Brain microvascular endothelial cell (primary cell): ENCODE data around the gene PCDHGA6.
A peak's percentile ranks its signal among the peaks of the same experiment; 100 is the strongest.
"Not testable (repeated sequence)": the region's sequence is repeated elsewhere in the genome, so short reads cannot be mapped to it uniquely, and the experiment has no call there.

Source experiments
- DNase-seq: peaks from one replicate; pipeline ENCODE4 v3.0.0-alpha.2; 2020
- H3K27ac ChIP-seq: fragments of 250-450 bp; sonication (Bioruptor Pico); 2 replicates; pipeline ENCODE4 v1.5.1; 2020; ENCODE audit warnings: mild to moderate bottlenecking, moderate library complexity
- H3K27me3 ChIP-seq: fragments of 250-450 bp; sonication (Bioruptor Pico); replicated peaks from 2 replicates; pipeline ENCODE4 v1.5.1; 2020; ENCODE audit warnings: mild to moderate bottlenecking
- H3K36me3 ChIP-seq: fragments of 250-450 bp; sonication (Bioruptor Pico); replicated peaks from 2 replicates; pipeline ENCODE4 v1.5.1; 2020; ENCODE audit warnings: mild to moderate bottlenecking
- H3K4me3 ChIP-seq: 2 replicates; pipeline ENCODE4 v1.5.1; 2011; ENCODE audit warnings: low read depth, mild to moderate bottlenecking, control low read depth, low read length, moderate library complexity
- CTCF ChIP-seq: IDR thresholded peaks from 2 replicates; pipeline ENCODE4 v1.5.1; 2011; ENCODE audit warnings: low read depth, mild to moderate bottlenecking, moderate library complexity, low read length, control low read depth, inconsistent platforms; ENCODE audit errors: missing control alignments
- in situ Hi-C: cut with HindIII; loops from 2 replicates; pipeline ENCODE4 v1.10.0; 2017; ENCODE audit warnings: low sequenced_read_pairs, low pct_ligation_motif_present

PCDHGA6 gene

GRCh38 chr5:141409598-141410306, 36.1 kb downstream of the PCDHGA6 start:
- no peak for DNase-seq
- H3K27me3 ChIP-seq: no peaks in the 10 kb centered on the region
- no peak overlapping the region for H3K27ac ChIP-seq
- no peak for TF ChIP-seq CTCF
- in situ Hi-C loops: loop anchor here (25.0 kb wide), 1 partner anchor 103 kb away; no protein-coding TSS in a partner anchor
- no peaks in the 10 kb centered on the region for H3K36me3 ChIP-seq
- H3K4me3 ChIP-seq: no peak overlapping the region

- H3K4me3 ChIP-seq: no peak overlapping the region
- in situ Hi-C loops: loop anchor here (25.0 kb wide), 1 partner anchor 101 kb away; no protein-coding TSS in a partner anchor
- TF ChIP-seq CTCF: no peak
- H3K27me3 ChIP-seq: no peaks in the 10 kb centered on the region
- H3K36me3 ChIP-seq: no peaks in the 10 kb centered on the region
- H3K27ac ChIP-seq: no peak overlapping the region
- DNase-seq: no peak
Observed at GRCh38 chr5:141411575-141411974, 37.9 kb downstream of the PCDHGA6 start.

- peak; percentile 79 for TF ChIP-seq CTCF
- in situ Hi-C loops: loop anchor here (25.0 kb wide), 1 partner anchor 99 kb away; no protein-coding TSS in a partner anchor
- Histone ChIP-seq H3K27ac (no peak within 1 kb of the TSS), H3K36me3 (no peaks in the 10 kb centered on the region), H3K4me3 (peak within 1 kb of the TSS; percentile 55), H3K27me3 (no peaks in the 10 kb centered on the region)
- DNase-seq: peak; percentile 66
Observed at GRCh38 chr5:141412854-141413539, 39.3 kb downstream of the PCDHGA6 start, which contains the start of gene PCDHGA10. Gene PCDHGA10, plus strand, starts transcription at chr5:141412987. Its CDS starts 189 bp downstream, at chr5:141413176.

GRCh38 chr5:141413540-141414069, 39.9 kb downstream of the PCDHGA6 start:
- H3K36me3 ChIP-seq: no peaks in the 10 kb centered on the region
- H3K27me3 ChIP-seq: no peaks in the 10 kb centered on the region
- no peak overlapping the region for H3K27ac ChIP-seq
- in situ Hi-C loops: loop anchor here (25.0 kb wide), 1 partner anchor 99 kb away; no protein-coding TSS in a partner anchor
- peak overlapping the region; percentile 55 for H3K4me3 ChIP-seq
- no peak for TF ChIP-seq CTCF
- no peak for DNase-seq

GRCh38 chr5:141414548-141415274, 41.0 kb downstream of the PCDHGA6 start:
- H3K36me3 ChIP-seq, H3K27me3 ChIP-seq, DNase-seq, H3K4me3 ChIP-seq, H3K27ac ChIP-seq: not testable (repeated sequence)
- in situ Hi-C loops: loop anchor here (25.0 kb wide), 1 partner anchor 98 kb away; no protein-coding TSS in a partner anchor

GRCh38 chr5:141415275-141415618, 41.6 kb downstream of the PCDHGA6 start:
- not testable (repeated sequence) for H3K36me3 ChIP-seq, H3K27ac ChIP-seq, H3K4me3 ChIP-seq, H3K27me3 ChIP-seq, DNase-seq
- in situ Hi-C loops: loop anchor here (25.0 kb wide), 1 partner anchor 97 kb away; no protein-coding TSS in a partner anchor
